C4-2B (cell line): ENCODE results near the gene ARHGEF26.

Source experiments
- H3K27ac ChIP-seq: fragments of 450-650 bp; 2 replicates; pipeline ENCODE4 v1.5.1; 2017
- ZFX ChIP-seq: fragments of 450-650 bp; IDR thresholded peaks from 2 replicates; pipeline ENCODE4 v1.6.1; 2017
- TF ChIP-seq, protein P1 (sequence below): fragments of 450-650 bp; conservative IDR thresholded peaks from 2 replicates; pipeline ENCODE4 v1.5.1; 2017; ENCODE audit warnings: mild to moderate bottlenecking

The ARHGEF26 gene

DNA sequence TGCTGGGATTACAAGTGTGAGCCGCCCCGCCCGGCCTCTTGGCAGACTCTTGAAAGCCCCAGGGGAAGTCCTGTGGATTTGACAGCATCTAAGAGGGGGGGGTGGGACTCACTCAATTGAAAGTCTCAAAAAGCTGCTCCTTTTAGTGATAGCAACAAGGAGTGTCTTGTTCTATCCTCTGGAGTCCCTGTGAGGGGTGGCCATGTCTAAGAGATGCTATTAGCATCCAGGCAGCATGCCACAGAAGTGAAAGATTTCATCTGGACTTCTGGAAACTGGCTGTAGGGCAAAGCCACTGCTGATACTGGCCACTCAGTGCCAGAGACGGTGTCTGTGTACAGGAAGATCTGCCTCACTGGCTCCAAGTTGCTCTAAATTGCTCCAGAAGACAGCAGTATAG, 129.1 kb downstream of the ARHGEF26 start:
- peak overlapping the region; percentile 9 for H3K27ac ChIP-seq
- TF ChIP-seq, protein P1, sequence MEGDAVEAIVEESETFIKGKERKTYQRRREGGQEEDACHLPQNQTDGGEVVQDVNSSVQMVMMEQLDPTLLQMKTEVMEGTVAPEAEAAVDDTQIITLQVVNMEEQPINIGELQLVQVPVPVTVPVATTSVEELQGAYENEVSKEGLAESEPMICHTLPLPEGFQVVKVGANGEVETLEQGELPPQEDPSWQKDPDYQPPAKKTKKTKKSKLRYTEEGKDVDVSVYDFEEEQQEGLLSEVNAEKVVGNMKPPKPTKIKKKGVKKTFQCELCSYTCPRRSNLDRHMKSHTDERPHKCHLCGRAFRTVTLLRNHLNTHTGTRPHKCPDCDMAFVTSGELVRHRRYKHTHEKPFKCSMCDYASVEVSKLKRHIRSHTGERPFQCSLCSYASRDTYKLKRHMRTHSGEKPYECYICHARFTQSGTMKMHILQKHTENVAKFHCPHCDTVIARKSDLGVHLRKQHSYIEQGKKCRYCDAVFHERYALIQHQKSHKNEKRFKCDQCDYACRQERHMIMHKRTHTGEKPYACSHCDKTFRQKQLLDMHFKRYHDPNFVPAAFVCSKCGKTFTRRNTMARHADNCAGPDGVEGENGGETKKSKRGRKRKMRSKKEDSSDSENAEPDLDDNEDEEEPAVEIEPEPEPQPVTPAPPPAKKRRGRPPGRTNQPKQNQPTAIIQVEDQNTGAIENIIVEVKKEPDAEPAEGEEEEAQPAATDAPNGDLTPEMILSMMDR = no peak
- TF ChIP-seq ZFX = no peak

- TF ChIP-seq ZFX = no peak
- TF ChIP-seq, protein P1 = no peak
Measured at GRCh38 chr3:154251610-154252009, 130.4 kb downstream of the ARHGEF26 start.

GRCh38 chr3:154252759-154253638, 131.8 kb downstream of the ARHGEF26 start:
- H3K27ac ChIP-seq = peak overlapping the region; percentile 50
- TF ChIP-seq, protein P1 = peak; percentile 97
- no peak for TF ChIP-seq ZFX

More at GRCh38 chr3:154251610-154252009, 130.4 kb downstream of the ARHGEF26 start:
- no peak overlapping the region; the same call in 1 of the 2 replicates for H3K27ac ChIP-seq

DNA sequence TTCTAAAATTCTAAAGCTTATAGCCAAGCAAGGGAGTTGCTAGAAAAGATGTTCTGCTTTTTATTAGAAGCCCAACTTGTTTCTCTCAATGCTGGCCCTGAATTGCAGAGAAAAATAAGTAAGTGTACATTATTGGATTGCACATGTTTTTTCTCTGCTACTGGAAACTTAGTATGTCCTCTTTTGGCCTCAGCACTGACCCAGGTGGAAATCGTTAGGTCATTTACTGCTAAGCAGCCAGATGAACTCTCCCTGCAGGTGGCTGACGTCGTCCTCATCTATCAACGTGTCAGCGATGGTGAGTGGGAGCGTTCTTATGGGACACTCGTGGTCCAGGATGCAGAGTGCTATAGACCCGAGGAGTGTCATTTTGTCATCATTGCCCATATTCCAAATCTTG, 133.3 kb downstream of the ARHGEF26 start:
- no peak for TF ChIP-seq ZFX
- TF ChIP-seq, protein P1 = no peak
- H3K27ac ChIP-seq = peak overlapping the region; percentile 40

- TF ChIP-seq, protein P1 = no peak
- H3K27ac ChIP-seq = no peak overlapping the region
Measured at GRCh38 chr3:154273381-154273780, 152.2 kb downstream of the ARHGEF26 start.

- TF ChIP-seq, protein P1 = no peak
- no peak for TF ChIP-seq ZFX
- H3K27ac ChIP-seq = peak overlapping the region; percentile 32
Measured at GRCh38 chr3:154274348-154274747, 153.2 kb downstream of the ARHGEF26 start.

DNA sequence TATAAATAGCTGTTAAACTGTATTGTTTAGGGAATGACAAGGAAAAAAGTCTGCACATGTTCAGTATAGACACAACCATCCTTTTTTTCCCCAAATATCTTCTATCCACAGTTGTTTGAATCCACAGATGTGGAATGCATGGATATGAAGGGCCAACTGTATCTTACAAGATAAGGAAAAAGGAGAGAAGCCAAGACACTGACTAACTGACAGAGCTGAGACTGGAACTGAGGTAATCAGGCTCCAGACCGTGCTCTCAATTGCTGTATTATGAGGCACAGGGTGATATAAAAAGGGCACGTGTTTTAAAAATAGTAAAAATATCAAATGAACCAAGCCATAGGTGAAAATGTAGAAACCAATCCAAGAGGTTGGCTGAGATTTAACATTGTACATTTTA, 154.1 kb downstream of the ARHGEF26 start:
- TF ChIP-seq ZFX = no peak
- TF ChIP-seq, protein P1 = no peak
- H3K27ac ChIP-seq = no peak overlapping the region
